Activated CD8-positive, alpha-beta memory T cell treated with anti-CD3 and anti-CD28 coated beads for 48 hours (primary cell): ENCODE measurements around the gene XXYLT1.
"Not testable (repeated sequence)": the region's sequence is repeated elsewhere in the genome, so short reads cannot be mapped to it uniquely, and the experiment has no call there.

Experiments
- DNase-seq, 3 experiments: peaks; one replicate each; pipeline ENCODE4 v3.0.0-alpha.2; 2020; ENCODE audit warnings: low read depth in 2 of 3, low spot score in 2 of 3

XXYLT1 gene

GRCh38 chr3:195068084-195069080 lies 202.6 kb downstream of the XXYLT1 start:
- DNase-seq: no peak

DNA sequence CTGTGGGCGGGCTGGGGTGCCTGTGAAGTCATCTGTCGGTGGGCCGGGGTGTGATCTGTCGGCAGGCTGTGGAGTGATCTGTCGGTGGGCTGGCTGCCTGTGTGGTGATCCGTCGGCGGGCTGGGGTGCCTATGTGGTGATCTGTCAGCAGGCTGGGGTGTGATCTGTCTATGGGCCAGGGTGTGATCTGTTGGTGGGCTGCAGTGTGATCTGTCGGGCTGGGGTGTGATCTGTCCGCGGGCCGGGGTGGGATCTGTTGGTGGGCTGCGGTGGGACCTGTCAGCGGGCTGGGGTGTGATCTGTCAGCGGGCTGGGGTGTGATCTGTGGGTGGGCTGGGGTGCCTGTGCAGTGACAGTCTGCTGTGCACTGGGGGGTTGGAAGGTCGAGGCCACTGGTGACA lies 204.5 kb downstream of the XXYLT1 start:
- no peak for DNase-seq

DNA sequence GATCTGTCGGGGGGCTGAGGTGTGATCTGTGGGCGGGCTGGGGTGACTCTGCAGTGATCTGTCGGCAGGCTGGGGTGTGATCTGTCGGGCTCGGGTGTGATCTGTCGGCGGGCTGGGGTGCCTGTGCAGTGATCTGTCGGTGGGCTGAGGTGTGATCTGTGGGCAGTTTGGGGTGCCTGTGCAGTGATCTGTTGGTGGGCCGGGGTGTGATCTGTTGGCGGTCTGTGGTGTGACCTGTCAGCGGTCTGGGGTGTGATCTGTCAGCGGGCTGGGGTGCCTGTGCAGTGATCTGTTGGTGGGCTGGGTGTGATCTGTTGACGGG lies 205.1 kb downstream of the XXYLT1 start:
- no peak for DNase-seq

DNA sequence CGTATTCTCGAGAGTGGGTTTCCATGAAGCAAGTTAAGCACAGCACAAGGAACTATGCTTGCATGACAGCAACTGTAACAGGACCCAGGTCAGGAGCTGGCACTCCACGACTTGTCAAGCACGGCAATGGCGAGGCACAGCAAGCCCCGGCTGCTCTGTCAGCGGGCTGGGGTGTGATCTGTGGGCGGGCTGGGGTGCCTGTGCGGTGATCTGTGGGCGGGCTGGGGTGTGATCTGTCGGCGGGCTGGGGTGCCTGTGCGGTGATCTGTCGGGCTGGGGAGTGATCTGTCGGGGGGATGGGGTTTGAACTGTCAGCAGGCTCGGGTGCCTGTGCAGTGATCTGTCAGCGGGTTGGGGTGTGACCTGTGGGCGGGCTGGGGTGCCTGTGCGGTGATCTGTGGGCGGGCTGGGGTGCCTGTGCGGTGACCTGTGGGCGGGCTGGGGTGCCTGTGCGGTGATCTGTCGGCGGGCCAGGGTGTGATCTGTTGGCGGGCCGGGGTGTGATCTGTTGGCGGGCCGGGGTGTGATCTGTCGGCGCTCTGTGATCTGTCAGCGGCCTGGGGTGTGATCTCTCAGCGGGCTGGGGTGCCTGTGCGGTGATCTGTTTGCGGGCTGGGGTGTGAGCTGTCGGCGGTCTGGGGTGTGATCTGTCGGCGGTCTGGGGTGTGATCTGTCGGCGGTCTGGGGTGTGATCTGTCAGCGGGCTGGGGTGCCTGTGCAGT lies 205.7 kb downstream of the XXYLT1 start:
- DNase-seq: no peak

DNA sequence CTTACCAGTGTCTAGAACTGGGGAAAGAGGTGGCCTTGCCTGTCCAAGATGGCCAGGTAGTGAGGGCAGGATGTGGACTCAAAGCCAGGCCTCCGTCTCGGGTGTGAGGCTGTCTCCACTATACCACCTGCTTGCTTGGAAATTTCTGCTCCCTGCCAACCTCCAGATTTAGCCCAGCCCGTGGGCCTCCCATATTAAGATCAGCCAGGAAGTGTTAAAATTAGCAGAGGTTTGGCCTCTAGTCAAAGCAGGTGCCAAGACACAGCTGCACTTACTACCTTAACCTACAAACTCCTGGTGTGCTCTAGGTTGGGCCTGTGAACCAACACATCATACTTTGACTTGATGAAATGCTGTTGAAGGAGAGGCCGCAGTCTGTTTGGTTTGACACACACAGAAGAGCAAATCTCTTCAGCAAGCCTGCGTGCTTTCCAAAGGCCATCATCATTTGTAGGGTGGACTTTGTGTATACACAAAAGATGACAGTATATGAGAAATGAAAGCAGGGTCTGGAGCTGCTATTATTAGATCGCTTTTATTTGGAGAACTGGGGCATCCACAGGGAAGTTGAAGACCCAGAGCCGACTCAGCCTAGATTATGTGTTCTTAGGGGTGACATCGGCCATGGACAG lies 206.5 kb downstream of the XXYLT1 start:
- no peak for DNase-seq

DNA sequence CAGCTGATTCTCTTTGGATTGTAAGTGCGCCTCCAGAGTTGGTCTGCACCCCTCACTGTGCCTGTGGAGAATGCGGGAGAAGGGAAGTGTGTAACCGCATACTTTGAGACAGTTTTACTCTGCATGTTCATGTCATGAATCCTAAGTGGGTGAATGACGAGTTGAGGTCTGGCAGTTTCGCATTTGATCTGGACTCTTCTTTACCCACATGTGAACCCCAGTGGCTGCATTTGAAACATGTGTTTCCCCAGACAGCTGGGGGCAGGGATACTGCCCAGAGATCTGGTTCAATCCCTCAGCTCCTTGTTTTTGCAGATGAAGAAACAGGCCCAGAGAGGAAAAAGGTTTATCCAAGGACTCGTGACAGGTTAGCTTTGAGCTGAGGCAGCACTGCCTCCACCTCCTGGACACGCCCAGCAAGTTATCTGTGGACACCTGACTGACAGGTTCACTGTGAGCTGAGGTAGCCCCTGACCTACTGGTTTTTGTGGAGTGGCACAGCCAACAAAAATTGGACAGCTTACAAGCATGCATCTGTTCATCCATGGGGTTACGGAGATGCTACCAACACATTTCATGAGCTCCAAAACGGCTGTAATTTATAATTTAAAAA lies 207.3 kb downstream of the XXYLT1 start:
- no peak for DNase-seq

DNA sequence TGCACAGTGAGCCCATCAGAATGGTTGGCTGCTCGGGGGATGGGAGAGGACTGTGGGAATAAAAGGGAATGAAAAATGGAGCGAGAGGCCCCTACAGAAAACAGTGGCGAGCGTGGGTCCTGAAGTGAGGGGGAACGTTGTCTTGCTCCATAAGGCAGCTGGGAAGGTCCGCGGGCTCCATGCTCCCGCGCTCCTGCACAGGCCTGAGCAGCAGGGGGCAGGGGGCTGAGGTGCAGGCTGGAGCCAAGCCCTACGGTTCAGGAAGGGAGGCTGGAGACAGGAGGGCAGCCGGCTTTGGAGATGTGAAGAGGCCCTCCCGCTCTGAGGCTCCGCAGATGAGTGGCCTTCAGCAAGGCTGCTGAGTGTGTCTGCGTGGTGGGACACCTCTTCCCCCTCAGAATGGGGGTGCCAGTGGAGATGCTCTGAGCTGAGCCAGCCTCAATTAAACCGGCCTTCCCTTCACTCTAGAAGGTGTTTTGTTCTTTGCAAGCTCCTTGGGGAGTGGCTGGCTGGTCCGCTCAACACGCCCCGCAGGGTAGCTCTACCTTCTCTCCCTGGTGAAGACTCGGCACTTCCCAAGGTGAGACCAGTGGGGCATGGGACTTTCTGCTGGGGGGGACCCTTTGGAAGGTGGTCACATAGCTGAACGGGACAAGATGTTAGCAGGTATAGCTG lies 208.0 kb downstream of the XXYLT1 start:
- DNase-seq: no peak

GRCh38 chr3:195061756-195062655 lies 209.0 kb downstream of the XXYLT1 start:
- no peak for DNase-seq

DNA sequence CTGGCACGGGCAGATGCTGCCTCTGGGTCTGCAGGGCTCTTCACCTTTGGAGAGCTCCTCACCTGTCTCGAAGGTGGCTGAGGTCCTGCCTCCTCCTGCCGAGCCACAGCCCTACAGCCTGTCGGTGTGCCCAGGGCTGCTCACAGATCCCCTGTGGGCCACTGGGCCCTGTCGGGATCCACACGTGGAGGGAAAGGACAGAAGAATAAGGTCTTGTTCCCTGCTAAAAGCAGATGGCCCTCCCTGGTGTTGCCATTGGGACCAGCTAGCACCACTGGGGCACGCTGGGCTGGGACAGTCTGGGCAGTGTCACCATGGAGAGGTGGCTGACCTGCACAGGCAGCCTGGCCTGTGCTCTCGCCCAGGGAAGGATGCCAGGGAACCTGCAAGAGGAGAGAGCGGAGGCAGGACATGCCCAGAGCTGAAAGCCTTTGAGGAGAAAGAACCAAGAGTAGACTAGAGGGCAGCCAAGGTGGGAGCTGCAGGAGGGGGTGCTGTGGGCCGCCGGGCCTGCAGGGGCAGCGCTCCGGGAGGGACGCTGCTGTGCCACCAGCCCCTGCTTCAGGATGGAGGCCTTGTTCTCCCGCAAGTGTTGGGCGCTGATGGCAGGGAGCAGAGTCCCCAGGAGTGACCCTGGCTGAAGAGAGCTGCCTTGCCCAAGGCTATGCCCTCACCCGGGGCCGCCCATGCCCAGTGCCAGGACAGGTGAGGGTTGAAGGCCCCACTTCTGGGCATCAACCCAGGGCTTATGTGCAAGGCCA lies 210.2 kb downstream of the XXYLT1 start:
- DNase-seq: no peak

- no peak for DNase-seq
Measured at GRCh38 chr3:195060217-195060481, 210.8 kb downstream of the XXYLT1 start.

DNA sequence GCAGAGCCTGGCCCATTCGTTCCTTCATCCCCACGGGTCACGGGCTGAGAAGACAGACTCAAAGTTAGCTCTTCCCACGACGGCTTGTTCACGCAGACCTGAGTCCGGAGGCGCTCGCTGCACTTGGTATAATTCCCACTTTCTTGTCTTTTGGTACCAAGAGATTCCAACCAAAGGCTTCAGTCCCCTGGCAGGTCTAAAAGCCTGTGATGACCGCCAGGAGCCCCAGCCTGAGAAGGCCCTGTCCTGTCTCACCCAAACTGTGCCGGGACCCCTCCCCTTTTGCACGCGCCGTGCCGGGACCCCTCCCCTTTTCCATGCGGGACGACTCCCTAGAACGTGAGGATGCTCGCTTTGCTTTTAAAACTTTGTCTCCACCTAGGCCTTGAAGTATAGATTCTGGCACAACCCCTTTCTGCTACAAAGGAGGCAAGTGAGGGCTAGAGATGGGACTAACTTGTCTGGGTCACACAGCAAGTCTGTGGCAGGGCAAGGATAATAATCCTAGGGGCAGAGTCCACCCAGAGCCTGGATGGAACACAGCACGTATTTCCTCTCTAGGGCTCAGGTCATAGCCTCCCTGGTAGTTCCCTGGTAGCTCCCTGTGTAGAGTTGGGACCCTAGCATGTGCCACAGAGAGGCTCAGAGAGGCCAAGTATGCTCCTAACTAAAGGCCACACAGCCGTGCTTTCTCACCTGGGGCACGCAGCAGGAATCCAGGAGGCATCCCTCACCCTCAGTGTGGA lies 211.3 kb downstream of the XXYLT1 start:
- DNase-seq: no peak

- DNase-seq: no peak
Measured at GRCh38 chr3:195059006-195059350, 212.0 kb downstream of the XXYLT1 start.

GRCh38 chr3:195058336-195059005 lies 212.5 kb downstream of the XXYLT1 start:
- DNase-seq: no peak

GRCh38 chr3:195057716-195058115 lies 213.2 kb downstream of the XXYLT1 start:
- no peak for DNase-seq

GRCh38 chr3:195056506-195056905 lies 214.5 kb downstream of the XXYLT1 start:
- no peak for DNase-seq

GRCh38 chr3:195054311-195054710 lies 216.6 kb downstream of the XXYLT1 start:
- no peak for DNase-seq

- no peak for DNase-seq
Measured at GRCh38 chr3:195052939-195053338, 218.0 kb downstream of the XXYLT1 start.

- DNase-seq: not testable (repeated sequence)
Measured at GRCh38 chr3:195050296-195050695, 220.7 kb downstream of the XXYLT1 start.
